Esophagus muscularis mucosa (tissue), 4 donors: ENCODE results near the gene DNAH3. TPM values are rescaled to one million over a fixed set of nuclear protein-coding genes. Genes with fewer than 3 reads are reported as not detected.

Experiments
- DNase-seq: peaks from one replicate; pipeline ENCODE4 v3.0.0-alpha.2; 2017; ENCODE audit errors: extremely low spot score
- H3K27ac ChIP-seq, 4 donors: fragments of 200-600 bp; sonication (generic); replicated peaks in 1 of 4; 1 replicate in 3 of 4; 2 replicates in 1 of 4; pipeline ENCODE4 v1.5.1; 2016 to 2019; ENCODE audit warnings: mild to moderate bottlenecking in 1 of 4
- H3K27me3 ChIP-seq, 4 donors: fragments of 200-600 bp; sonication (generic); one replicate each; pipeline versions ENCODE4 v1.5.1 to v1.6.0; 2016 to 2019
- H3K36me3 ChIP-seq, 4 donors: fragments of 200-600 bp; sonication (generic); one replicate each; pipeline ENCODE4 v1.5.1; 2016 to 2019
- H3K4me1 ChIP-seq, 4 donors: fragments of 200-600 bp; sonication (generic); one replicate each; pipeline ENCODE4 v1.5.1; 2016 to 2019
- H3K4me3 ChIP-seq, 4 donors: fragments of 200-600 bp; sonication (generic); 1 replicate in 2 of 4; 2 replicates in 2 of 4; pipeline ENCODE4 v1.5.1; 2016 to 2019; ENCODE audit warnings: mild to moderate bottlenecking in 4 of 4, moderate library complexity in 1 of 4
- H3K9me3 ChIP-seq, 4 donors: fragments of 200-600 bp; sonication (generic); 1 replicate in 3 of 4; 2 replicates in 1 of 4; pipeline ENCODE4 v1.5.1; 2016 to 2019
- EP300 ChIP-seq: sonication (generic); formaldehyde crosslinking; IDR thresholded peaks from one replicate; pipeline ENCODE4 v1.6.1; 2017; ENCODE audit warnings: antibody characterized with exemption
- POLR2A ChIP-seq: fragments of 450-650 bp; IDR thresholded peaks from one replicate; pipeline ENCODE4 v1.6.1; 2017; ENCODE audit warnings: antibody characterized with exemption, moderate library complexity, mild to moderate bottlenecking, low read depth
- POLR2AphosphoS5 ChIP-seq, 2 donors: sonication (generic); formaldehyde crosslinking; IDR thresholded peaks; one replicate each; pipeline ENCODE4 v1.6.1; 2017; ENCODE audit warnings: antibody characterized with exemption in 2 of 2
- WGBS: methylation state at CpG from one replicate; pipeline ENCODE4 v1.1.5; 2018; 5-methylcytosine and 5-hydroxymethylcytosine counted together
- intact Hi-C: fragments of 100-400 bp; cut with DNase I; formaldehyde crosslinking; loops from one replicate; pipeline ENCODE4 v1.15.1; 2023
- total RNA-seq, 4 donors: library from RNA; depleted of rRNA; stranded (reverse); fragments of >200 nt; gene quantifications; one replicate each; pipeline versions ENCODE4 v1.1.0 to v1.2.1, GENCODE V29; 2016
- TF ChIP-seq, protein P1 (sequence below), 3 experiments: fragments of 200-600 bp in 2 of 3; fragments of 450-650 bp in 1 of 3; sonication (generic) in 2 of 3; IDR thresholded peaks; one replicate each; pipeline ENCODE4 v1.5.1; 2017 to 2019; ENCODE audit warnings: antibody characterized with exemption in 3 of 3, mild to moderate bottlenecking in 2 of 3, moderate library complexity in 1 of 3

The DNAH3 gene
- total RNA-seq, 4 donors from 2014 or later = under 0.01 to 0.13 TPM; not detected in 2

GRCh38 chr16:21164521-21165168 is 14.0 kb upstream of the DNAH3 start:
- DNase-seq = no peak
- Histone ChIP-seq H3K27ac (peak overlapping the region; percentile 73 to 94 (median 89)), H3K36me3 (peaks cover 12 to 48% (median 37%) of the 10 kb centered on the region in 4 donors), H3K27me3 (no peaks in the 10 kb centered on the region), H3K4me3 (no peak overlapping the region), H3K4me1 (peaks cover 37 to 81% (median 72%) of the 10 kb centered on the region in 4 donors), H3K9me3 (no peaks in the 10 kb centered on the region)
- intact Hi-C loops = loop anchor here (10.0 kb wide), 1 partner anchor 250 kb away; no protein-coding TSS in a partner anchor
- TF ChIP-seq POLR2AphosphoS5 (IDR thresholded peaks at IDR 0.05) = no peak
- TF ChIP-seq POLR2A = no peak
- TF ChIP-seq, protein P1, sequence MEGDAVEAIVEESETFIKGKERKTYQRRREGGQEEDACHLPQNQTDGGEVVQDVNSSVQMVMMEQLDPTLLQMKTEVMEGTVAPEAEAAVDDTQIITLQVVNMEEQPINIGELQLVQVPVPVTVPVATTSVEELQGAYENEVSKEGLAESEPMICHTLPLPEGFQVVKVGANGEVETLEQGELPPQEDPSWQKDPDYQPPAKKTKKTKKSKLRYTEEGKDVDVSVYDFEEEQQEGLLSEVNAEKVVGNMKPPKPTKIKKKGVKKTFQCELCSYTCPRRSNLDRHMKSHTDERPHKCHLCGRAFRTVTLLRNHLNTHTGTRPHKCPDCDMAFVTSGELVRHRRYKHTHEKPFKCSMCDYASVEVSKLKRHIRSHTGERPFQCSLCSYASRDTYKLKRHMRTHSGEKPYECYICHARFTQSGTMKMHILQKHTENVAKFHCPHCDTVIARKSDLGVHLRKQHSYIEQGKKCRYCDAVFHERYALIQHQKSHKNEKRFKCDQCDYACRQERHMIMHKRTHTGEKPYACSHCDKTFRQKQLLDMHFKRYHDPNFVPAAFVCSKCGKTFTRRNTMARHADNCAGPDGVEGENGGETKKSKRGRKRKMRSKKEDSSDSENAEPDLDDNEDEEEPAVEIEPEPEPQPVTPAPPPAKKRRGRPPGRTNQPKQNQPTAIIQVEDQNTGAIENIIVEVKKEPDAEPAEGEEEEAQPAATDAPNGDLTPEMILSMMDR (IDR thresholded peaks at IDR 0.05) = no peak
- TF ChIP-seq EP300 = no peak
- WGBS = 67% methylated on average over 7 of the region's 7 CpGs

DNA sequence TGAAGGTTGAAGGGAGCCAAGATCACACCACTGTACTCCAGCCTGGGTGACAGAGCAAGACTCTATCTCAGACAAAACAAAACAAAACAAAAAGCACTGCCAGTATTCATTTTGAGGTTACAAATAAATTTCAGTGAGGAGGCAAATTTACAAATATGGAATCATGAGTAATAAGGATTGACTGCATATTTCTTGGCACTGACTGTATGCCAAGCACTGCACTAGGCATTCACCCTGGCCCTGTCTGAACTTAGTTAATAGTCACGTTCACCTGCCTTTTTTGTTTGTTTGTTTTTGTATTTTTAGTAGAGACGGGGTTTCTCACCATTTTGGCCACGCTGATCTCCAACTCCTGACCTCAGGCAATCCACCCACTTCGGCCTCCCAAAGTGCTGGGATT is 12.9 kb upstream of the DNAH3 start:
- WGBS = 73% methylated on average over 4 of the region's 4 CpGs
- Histone ChIP-seq H3K9me3 (no peaks in the 10 kb centered on the region), H3K27ac (peak overlapping the region; percentile 73 to 94 (median 89)), H3K27me3 (no peaks in the 10 kb centered on the region), H3K36me3 (peaks cover 12 to 48% (median 34%) of the 10 kb centered on the region in 4 donors), H3K4me3 (no peak overlapping the region), H3K4me1 (peaks cover 37 to 76% (median 68%) of the 10 kb centered on the region in 4 donors)
- TF ChIP-seq, protein P1 (IDR thresholded peaks at IDR 0.05) = no peak
- TF ChIP-seq POLR2AphosphoS5 (IDR thresholded peaks at IDR 0.05) = no peak
- no peak for TF ChIP-seq EP300
- no peak for TF ChIP-seq POLR2A
- no peak for DNase-seq
- intact Hi-C loops = loop anchor here (2.0 to 10.0 kb wide), 2 partner anchors 137 to 249 kb away; no protein-coding TSS in a partner anchor

GRCh38 chr16:21162661-21163151 is 12.1 kb upstream of the DNAH3 start:
- Histone ChIP-seq H3K27ac (peak overlapping the region; percentile 73 to 94 (median 89)), H3K4me3 (peak overlapping the region in 3 of 4 donors; percentile 2 to 26 (median 13)), H3K36me3 (peaks cover 12 to 48% (median 34%) of the 10 kb centered on the region in 4 donors), H3K27me3 (no peaks in the 10 kb centered on the region), H3K4me1 (peaks cover 44 to 78% (median 72%) of the 10 kb centered on the region in 4 donors), H3K9me3 (no peaks in the 10 kb centered on the region)
- no peak for DNase-seq
- TF ChIP-seq, protein P1 (IDR thresholded peaks at IDR 0.05) = no peak
- no peak for TF ChIP-seq EP300
- no peak for TF ChIP-seq POLR2AphosphoS5 (IDR thresholded peaks at IDR 0.05)
- TF ChIP-seq POLR2A = no peak
- intact Hi-C loops = loop anchor here (2.0 to 10.0 kb wide), 2 partner anchors 138 to 248 kb away; no protein-coding TSS in a partner anchor
- WGBS = 34% methylated on average over 7 of the region's 7 CpGs

- peak in 1 of 2 donors; percentile 27 for TF ChIP-seq POLR2AphosphoS5 (IDR thresholded peaks at IDR 0.05)
- TF ChIP-seq POLR2A = no peak
- TF ChIP-seq, protein P1 (IDR thresholded peaks at IDR 0.05) = no peak
- no peak for TF ChIP-seq EP300
- peak overlapping the region; percentile 87 to 95 (median 92) for H3K27ac ChIP-seq
- DNase-seq = no peak
- WGBS = 66% methylated on average over 2 of the region's 2 CpGs
- H3K27me3 ChIP-seq = no peaks in the 10 kb centered on the region
- no peaks in the 10 kb centered on the region for H3K9me3 ChIP-seq
- intact Hi-C loops = loop anchor here (10.0 kb wide), 1 partner anchor 246 kb away; no protein-coding TSS in a partner anchor
- H3K36me3 ChIP-seq = peaks cover under 1 to 36% (median 22%) of the 10 kb centered on the region in 4 donors
- H3K4me1 ChIP-seq = peaks cover 55 to 78% (median 77%) of the 10 kb centered on the region in 4 donors
- peak overlapping the region in 3 of 4 donors; percentile 75 to 97 (median 96) for H3K4me3 ChIP-seq
Measured at GRCh38 chr16:21161211-21161610, 10.6 kb upstream of the DNAH3 start.
